Measurements from ENCODE around the gene MN1.

GRCh38 chr22:27816552-27816951 is 15.0 kb upstream of the MN1 start:
- TF ChIP-seq CTCF (IDR thresholded peaks at IDR 0.05; ENCODE audit: insufficient read depth, low read length, poor library complexity, severe bottlenecking) = no peak
- TF ChIP-seq EZH2phosphoT487 (conservative IDR thresholded peaks at IDR 0.05; ENCODE audit: low read length) = no peak

All from SU-DHL-6 (cell line).